NCI-H2081 treated with DMSO at 0.1 percent for 48 hours (cell line): ENCODE measurements around the gene CHID1.

Experiments used
- DNase-seq: peaks from one replicate; lab custom pipeline; 2025; lab: John Stamatoyannopoulos, UW

CHID1 gene

GRCh38 chr11:836274-836673 is 74.3 kb downstream of the CHID1 start:
- no peak for DNase-seq

- no peak for DNase-seq
These were observed 76.0 kb downstream of the CHID1 start for GRCh38 chr11:834371-835316.

GRCh38 chr11:833849-834311 is 76.7 kb downstream of the CHID1 start:
- no peak for DNase-seq

- DNase-seq = no peak
These were observed 77.4 kb downstream of the CHID1 start for GRCh38 chr11:833114-833791.

- no peak for DNase-seq
These were observed 78.0 kb downstream of the CHID1 start, which contains the start of gene CD151 for GRCh38 chr11:832529-833113. Gene CD151 (plus strand): TSS chr11:832952. CDS start chr11:836070, 3,118 bp downstream.

- no peak for DNase-seq
These were observed 78.6 kb downstream of the CHID1 start for GRCh38 chr11:831961-832528.

GRCh38 chr11:831118-831864 is 79.3 kb downstream of the CHID1 start:
- DNase-seq = no peak

- no peak for DNase-seq
These were observed 80.1 kb downstream of the CHID1 start for GRCh38 chr11:830295-831117.

- no peak for DNase-seq
These were observed 80.7 kb downstream of the CHID1 start for GRCh38 chr11:829847-830294.

GRCh38 chr11:829176-829846 is 81.3 kb downstream of the CHID1 start:
- no peak for DNase-seq

- DNase-seq = no peak
These were observed 82.0 kb downstream of the CHID1 start for GRCh38 chr11:828506-829175.

GRCh38 chr11:827897-828192 is 82.8 kb downstream of the CHID1 start, which contains the start of gene CRACR2B:
Gene CRACR2B (plus strand): TSS chr11:827919. CDS start chr11:828608, 689 bp downstream.
- DNase-seq = no peak

GRCh38 chr11:827146-827896 is 83.3 kb downstream of the CHID1 start:
- no peak for DNase-seq

- no peak for DNase-seq
These were observed 83.8 kb downstream of the CHID1 start for GRCh38 chr11:826836-827145.

- no peak for DNase-seq
These were observed 84.4 kb downstream of the CHID1 start for GRCh38 chr11:826227-826621.

- DNase-seq = no peak
These were observed 85.0 kb downstream of the CHID1 start for GRCh38 chr11:825366-826226.

- no peak for DNase-seq
These were observed 85.7 kb downstream of the CHID1 start for GRCh38 chr11:824942-825341.

- no peak for DNase-seq
These were observed 86.2 kb downstream of the CHID1 start for GRCh38 chr11:824292-824880.
